Peyer's patch (tissue), 4 donors: ENCODE data around the gene RBM20. TPM values are rescaled to one million over a fixed set of nuclear protein-coding genes. Genes with fewer than 3 reads are reported as not detected.

Experiments used
- DNase-seq, 3 donors: peaks; one replicate each; pipeline ENCODE4 v3.0.0-alpha.2; 2017 to 2019
- H3K27ac ChIP-seq, 4 donors: fragments of 200-600 bp; sonication (generic); one replicate each; pipeline ENCODE4 v1.5.1; 2016 to 2019
- H3K27me3 ChIP-seq, 2 donors: fragments of 200-600 bp; sonication (generic); one replicate each; pipeline ENCODE4 v1.5.1; 2019
- H3K36me3 ChIP-seq, 3 donors: fragments of 200-600 bp; sonication (generic); one replicate each; pipeline ENCODE4 v1.5.1; 2016 to 2019
- H3K4me1 ChIP-seq, 4 donors: fragments of 200-600 bp; sonication (generic); one replicate each; pipeline ENCODE4 v1.5.1; 2016 to 2019
- H3K4me3 ChIP-seq, 4 donors: fragments of 200-600 bp; sonication (generic); 1 replicate in 3 of 4; 2 replicates in 1 of 4; pipeline ENCODE4 v1.5.1; 2016 to 2019; ENCODE audit warnings: mild to moderate bottlenecking in 1 of 4
- H3K9me3 ChIP-seq, 4 donors: fragments of 200-600 bp; sonication (generic); one replicate each; pipeline ENCODE4 v1.5.1; 2016 to 2019; ENCODE audit warnings: mild to moderate bottlenecking in 1 of 4
- CTCF ChIP-seq, 6 experiments: fragments of 450-650 bp in 4 of 6; fragments of 200-600 bp in 2 of 6; sonication (generic) in 1 of 6; IDR thresholded peaks; one replicate each; pipeline ENCODE4 v1.5.1; 2017 to 2019; ENCODE audit warnings: antibody characterized with exemption in 6 of 6, mild to moderate bottlenecking in 3 of 6, moderate library complexity in 1 of 6
- POLR2A ChIP-seq, 2 donors: fragments of 450-650 bp; IDR thresholded peaks; one replicate each; pipeline ENCODE4 v1.5.1; 2017; ENCODE audit warnings: antibody characterized with exemption in 2 of 2, mild to moderate bottlenecking in 2 of 2, moderate library complexity in 2 of 2
- total RNA-seq, 4 donors: library from RNA; depleted of rRNA; stranded (reverse); fragments of >200 nt; gene quantifications; one replicate each; pipeline ENCODE4 v1.1.0, GENCODE V29; 2016

Gene RBM20
- total RNA-seq, 4 donors from 2014 or later = 0.80 to 4.1 (median 1.2) TPM

- H3K27ac ChIP-seq = peak overlapping the region in 2 of 4 donors; percentile 17 to 69
- no peaks in the 10 kb centered on the region for H3K27me3 ChIP-seq
- no peaks in the 10 kb centered on the region for H3K36me3 ChIP-seq
- TF ChIP-seq POLR2A (IDR thresholded peaks at IDR 0.05) (no peak), CTCF (IDR thresholded peaks at IDR 0.05) (no peak)
- H3K4me1 ChIP-seq = no peaks in the 10 kb centered on the region
- H3K9me3 ChIP-seq = no peaks in the 10 kb centered on the region
- DNase-seq = peak in 2 of 3 donors; percentile 44 to 69
- H3K4me3 ChIP-seq = no peak overlapping the region
These were observed 139.5 kb downstream of the RBM20 start for GRCh38 chr10:110783509-110784107.

- H3K4me1 ChIP-seq = no peaks in the 10 kb centered on the region
- H3K36me3 ChIP-seq = no peaks in the 10 kb centered on the region
- no peaks in the 10 kb centered on the region for H3K9me3 ChIP-seq
- peak overlapping the region in 2 of 4 donors; percentile 23 to 69 for H3K27ac ChIP-seq
- no peaks in the 10 kb centered on the region for H3K27me3 ChIP-seq
- H3K4me3 ChIP-seq = no peak overlapping the region
- TF ChIP-seq CTCF (IDR thresholded peaks at IDR 0.05) (no peak), POLR2A (IDR thresholded peaks at IDR 0.05) (no peak)
- no peak for DNase-seq
These were observed 140.1 kb downstream of the RBM20 start for GRCh38 chr10:110784198-110784597.

- no peak for DNase-seq
- Histone ChIP-seq H3K36me3 (no peaks in the 10 kb centered on the region), H3K27me3 (no peaks in the 10 kb centered on the region), H3K4me1 (peaks cover 0 to under 1% (median 0%) of the 10 kb centered on the region in 4 donors), H3K9me3 (no peaks in the 10 kb centered on the region), H3K27ac (no peak overlapping the region), H3K4me3 (no peak overlapping the region)
- TF ChIP-seq CTCF (IDR thresholded peaks at IDR 0.05) = no peak
These were observed 142.0 kb downstream of the RBM20 start for GRCh38 chr10:110786172-110786571.

- peaks cover 0 to 10% (median 0%) of the 10 kb centered on the region in 4 donors for H3K4me1 ChIP-seq
- TF ChIP-seq CTCF (IDR thresholded peaks at IDR 0.05) (no peak), POLR2A (IDR thresholded peaks at IDR 0.05) (no peak)
- H3K9me3 ChIP-seq = no peaks in the 10 kb centered on the region
- no peak overlapping the region for H3K27ac ChIP-seq
- no peak for DNase-seq
- H3K36me3 ChIP-seq = no peaks in the 10 kb centered on the region
- no peaks in the 10 kb centered on the region for H3K27me3 ChIP-seq
- H3K4me3 ChIP-seq = no peak overlapping the region
These were observed 144.7 kb downstream of the RBM20 start for GRCh38 chr10:110788620-110789385.

- peaks cover 0 to 12% (median 0%) of the 10 kb centered on the region in 4 donors for H3K4me1 ChIP-seq
- H3K36me3 ChIP-seq = no peaks in the 10 kb centered on the region
- no peak overlapping the region for H3K4me3 ChIP-seq
- H3K9me3 ChIP-seq = no peaks in the 10 kb centered on the region
- DNase-seq = no peak
- TF ChIP-seq CTCF (IDR thresholded peaks at IDR 0.05) = no peak
- TF ChIP-seq POLR2A (IDR thresholded peaks at IDR 0.05) = no peak
- no peak overlapping the region for H3K27ac ChIP-seq
- H3K27me3 ChIP-seq = no peaks in the 10 kb centered on the region
These were observed 145.7 kb downstream of the RBM20 start for GRCh38 chr10:110789604-110790433.
